Tibial nerve (tissue), 4 donors: ENCODE results near the gene UCP2.

Experiments used
- CTCF ChIP-seq, 5 experiments: fragments of 200-600 bp in 3 of 5; fragments of 450-650 bp in 2 of 5; sonication (generic) in 3 of 5; IDR thresholded peaks; one replicate each; pipeline ENCODE4 v1.5.1; 2016 to 2019; ENCODE audit warnings: antibody characterized with exemption in 5 of 5, mild to moderate bottlenecking in 3 of 5, moderate library complexity in 2 of 5
- EP300 ChIP-seq, 2 donors: sonication (generic); formaldehyde crosslinking; IDR thresholded peaks; one replicate each; pipeline ENCODE4 v1.6.1; 2017; ENCODE audit warnings: antibody characterized with exemption in 2 of 2, mild to moderate bottlenecking in 1 of 2
- POLR2A ChIP-seq, 2 donors: fragments of 450-650 bp; IDR thresholded peaks; one replicate each; pipeline ENCODE4 v1.6.1; 2017; ENCODE audit warnings: antibody characterized with exemption in 2 of 2, mild to moderate bottlenecking in 2 of 2, moderate library complexity in 2 of 2

DNA sequence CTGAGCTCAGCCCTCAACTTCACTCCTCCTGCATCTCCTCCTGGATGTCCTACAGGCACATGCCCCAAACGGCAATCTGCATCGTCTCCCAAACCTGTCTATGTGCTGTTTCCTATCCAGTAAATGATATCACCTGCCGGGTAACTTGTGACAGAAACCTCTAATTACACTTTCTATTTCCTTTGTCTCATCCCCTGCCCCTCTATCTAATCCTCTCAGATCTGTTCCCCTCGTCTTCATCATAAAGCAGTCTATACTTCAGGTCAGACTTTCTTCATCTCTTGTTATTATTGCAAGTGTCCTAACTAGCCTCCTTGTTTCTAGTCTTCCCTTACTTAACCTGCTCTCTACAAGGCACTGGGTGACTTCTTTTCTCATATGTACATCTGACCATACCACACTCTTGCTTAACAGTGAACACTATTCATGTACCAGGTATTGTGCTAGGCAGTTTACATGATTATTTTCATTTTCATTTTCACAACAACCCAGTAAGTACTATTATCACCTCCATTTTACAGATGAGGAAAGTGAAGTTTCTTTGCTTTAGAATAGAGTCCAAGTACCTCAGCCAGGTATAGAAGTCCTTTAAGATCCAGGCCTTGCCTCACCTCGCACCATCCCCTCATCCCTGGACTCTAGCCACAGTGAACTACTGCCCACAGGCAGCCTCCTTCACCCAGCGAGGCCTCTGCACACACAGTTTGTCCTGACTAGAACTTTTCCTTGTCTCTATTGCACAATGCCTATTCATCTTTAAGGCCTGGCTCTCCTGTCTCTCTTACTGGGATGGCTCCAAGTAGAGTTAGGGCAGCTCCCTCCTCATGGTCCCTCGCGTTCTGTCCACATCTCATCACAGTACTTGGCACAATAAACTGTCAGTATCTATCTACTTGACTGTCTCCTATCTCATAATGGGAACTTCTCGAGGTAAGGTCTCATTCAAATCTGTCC lies 48.4 kb upstream of the UCP2 start:
- TF ChIP-seq POLR2A (IDR thresholded peaks at IDR 0.05) (no peak), CTCF (IDR thresholded peaks at IDR 0.05) (no peak), EP300 (IDR thresholded peaks at IDR 0.05) (no peak)
